ENCODE measurements around the gene KRT4. TPM values are rescaled to one million over a fixed set of nuclear protein-coding genes. Genes with fewer than 3 reads are reported as not detected.

The KRT4 gene
- total RNA-seq, 2 donors from 2014 or later = not detected

DNA sequence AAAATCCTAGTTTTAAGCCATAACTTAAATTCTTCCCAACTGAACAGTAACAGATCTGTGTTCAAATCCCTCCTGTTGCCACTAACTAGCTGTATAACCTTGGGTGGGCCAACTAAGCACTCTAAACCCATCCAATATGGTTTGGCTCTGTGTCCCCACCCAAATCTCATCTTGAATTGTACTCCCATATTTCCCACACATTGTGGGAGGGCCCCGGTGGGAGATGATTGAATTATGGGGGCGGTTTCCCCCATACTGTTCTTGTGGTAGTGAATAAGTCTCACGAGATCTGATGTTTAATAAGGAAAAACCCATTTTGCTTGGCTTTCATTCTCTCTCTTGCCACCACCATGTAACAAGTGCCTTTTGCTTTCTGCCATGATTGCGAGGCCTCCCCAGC, 1.2 kb upstream of the KRT4 start:
- Histone ChIP-seq H3K4me1 (no peaks in the 10 kb centered on the region), H3K9me3 (no peaks in the 10 kb centered on the region), H3K9ac (ENCODE audit: low read depth in 2 of 2, low read length in 2 of 2) (no peak overlapping the region), H3K27me3 (no peaks in the 10 kb centered on the region), H3K27ac (no peak overlapping the region), H3K4me3 (no peak overlapping the region), H3K36me3 (no peaks in the 10 kb centered on the region)
- no peak for DNase-seq
- TF ChIP-seq CTCF (IDR thresholded peaks at IDR 0.05) = no peak
- intact Hi-C loops (cut with DNase I) = no loop called here

DNA sequence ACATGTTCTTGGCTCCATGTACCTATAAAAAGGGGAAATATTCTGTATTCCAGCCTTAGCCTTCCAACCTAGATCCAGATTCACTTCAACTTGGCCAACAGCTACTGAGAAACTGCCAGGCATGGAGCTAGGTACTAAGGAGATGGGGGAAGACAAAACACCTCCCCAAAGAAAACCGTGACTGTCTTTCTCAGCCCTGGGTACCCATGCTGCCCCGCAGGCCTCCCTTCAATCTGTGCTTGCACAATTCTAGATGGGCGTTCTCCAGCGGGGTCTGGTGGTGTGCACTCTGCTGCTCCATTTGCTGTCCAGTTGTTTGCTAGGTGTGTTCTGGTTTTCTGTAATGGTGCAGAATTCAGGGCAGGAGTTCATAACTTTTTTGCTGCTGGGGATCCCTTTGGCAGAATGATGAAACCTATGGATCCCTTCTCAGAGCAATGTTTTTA, 817 bp upstream of the KRT4 start:
- Histone ChIP-seq H3K4me1 (no peaks in the 10 kb centered on the region), H3K4me3 (no peak overlapping the region), H3K36me3 (no peaks in the 10 kb centered on the region), H3K27ac (no peak overlapping the region), H3K9ac (ENCODE audit: low read depth in 2 of 2, low read length in 2 of 2) (no peak overlapping the region), H3K27me3 (no peaks in the 10 kb centered on the region), H3K9me3 (no peaks in the 10 kb centered on the region)
- TF ChIP-seq CTCF (IDR thresholded peaks at IDR 0.05) = no peak
- intact Hi-C loops (cut with DNase I) = no loop called here
- no peak for DNase-seq

DNA sequence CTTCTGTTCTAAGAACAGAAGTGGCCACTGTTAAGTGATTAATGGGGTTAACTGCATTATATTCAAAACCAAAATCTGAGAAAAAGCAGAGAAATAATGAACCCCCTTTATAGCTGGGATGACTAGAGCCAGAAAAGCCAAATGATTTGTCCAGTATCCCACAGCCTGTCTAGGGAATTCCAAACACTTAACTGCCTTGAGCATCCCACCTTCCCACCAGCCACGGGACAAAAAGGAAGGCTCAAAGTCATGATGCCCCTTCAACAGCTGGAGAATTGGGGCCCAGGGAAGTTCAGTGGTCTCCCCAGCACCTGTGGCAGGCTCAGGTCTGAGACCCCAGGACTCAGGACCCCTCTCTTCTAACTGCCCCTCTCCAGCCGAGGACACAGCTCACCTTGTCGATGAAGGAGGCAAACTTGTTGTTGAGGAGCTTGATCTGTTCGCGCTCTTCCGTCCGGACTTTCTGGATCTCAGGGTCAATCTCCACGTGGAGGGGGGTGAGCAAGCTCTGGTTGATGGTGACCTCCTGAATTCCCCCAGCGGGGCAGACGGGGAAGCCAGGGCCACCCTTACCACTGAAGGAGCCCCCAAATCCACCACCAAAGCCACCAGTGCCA, 605 bp downstream of the KRT4 start:
- TF ChIP-seq CTCF (IDR thresholded peaks at IDR 0.05) = no peak
- H3K27me3 ChIP-seq = no peaks in the 10 kb centered on the region
- no peaks in the 10 kb centered on the region for H3K9me3 ChIP-seq
- no peak for DNase-seq
- H3K27ac ChIP-seq = no peak overlapping the region
- H3K36me3 ChIP-seq = no peaks in the 10 kb centered on the region
- no peaks in the 10 kb centered on the region for H3K4me1 ChIP-seq
- H3K4me3 ChIP-seq = no peak overlapping the region
- intact Hi-C loops (cut with DNase I) = no loop called here
- H3K9ac ChIP-seq (ENCODE audit: low read depth in 2 of 2, low read length in 2 of 2) = no peak overlapping the region

DNA sequence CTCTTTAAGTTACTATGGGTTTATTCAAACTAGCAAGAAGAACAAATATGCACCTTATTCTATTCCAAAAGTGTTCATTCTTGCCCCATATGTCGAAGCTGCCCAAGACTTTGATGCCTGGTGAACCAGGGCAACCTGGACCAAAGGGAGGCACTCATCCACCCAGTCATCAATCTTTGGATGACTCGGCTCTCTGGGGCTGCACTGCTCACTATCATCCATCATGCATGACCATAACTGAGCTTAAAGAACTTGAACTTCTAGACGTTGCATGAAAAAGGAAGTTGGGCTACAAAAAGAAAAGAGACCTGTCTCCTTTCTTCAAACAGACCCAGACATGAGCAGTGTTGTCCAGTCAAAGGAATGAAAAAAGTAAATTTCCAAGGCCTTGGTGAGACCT, 1.2 kb downstream of the KRT4 start:
- DNase-seq = no peak
- Histone ChIP-seq H3K4me1 (no peaks in the 10 kb centered on the region), H3K36me3 (no peaks in the 10 kb centered on the region), H3K27me3 (no peaks in the 10 kb centered on the region), H3K9me3 (no peaks in the 10 kb centered on the region), H3K9ac (ENCODE audit: low read depth in 2 of 2, low read length in 2 of 2) (no peak overlapping the region), H3K27ac (no peak overlapping the region), H3K4me3 (no peak overlapping the region)
- intact Hi-C loops (cut with DNase I) = no loop called here
- TF ChIP-seq CTCF (IDR thresholded peaks at IDR 0.05) = no peak

- H3K4me1 ChIP-seq = no peaks in the 10 kb centered on the region
- no peak overlapping the region for H3K4me3 ChIP-seq
- H3K36me3 ChIP-seq = no peaks in the 10 kb centered on the region
- no peaks in the 10 kb centered on the region for H3K9me3 ChIP-seq
- no peak for TF ChIP-seq CTCF (IDR thresholded peaks at IDR 0.05)
- intact Hi-C loops (cut with DNase I) = no loop called here
- no peak for DNase-seq
- H3K27me3 ChIP-seq = no peaks in the 10 kb centered on the region
- no peak overlapping the region for H3K9ac ChIP-seq (ENCODE audit: low read depth in 2 of 2, low read length in 2 of 2)
- no peak overlapping the region for H3K27ac ChIP-seq
Measured at GRCh38 chr12:52812073-52812400, 1.9 kb downstream of the KRT4 start.

Data from colonic mucosa (tissue), 4 donors.